ENCODE results near the gene GSG1L2.
"Not testable (repeated sequence)": the region's sequence is repeated elsewhere in the genome, so short reads cannot be mapped to it uniquely, and the experiment has no call there.

GSG1L2 gene

DNA sequence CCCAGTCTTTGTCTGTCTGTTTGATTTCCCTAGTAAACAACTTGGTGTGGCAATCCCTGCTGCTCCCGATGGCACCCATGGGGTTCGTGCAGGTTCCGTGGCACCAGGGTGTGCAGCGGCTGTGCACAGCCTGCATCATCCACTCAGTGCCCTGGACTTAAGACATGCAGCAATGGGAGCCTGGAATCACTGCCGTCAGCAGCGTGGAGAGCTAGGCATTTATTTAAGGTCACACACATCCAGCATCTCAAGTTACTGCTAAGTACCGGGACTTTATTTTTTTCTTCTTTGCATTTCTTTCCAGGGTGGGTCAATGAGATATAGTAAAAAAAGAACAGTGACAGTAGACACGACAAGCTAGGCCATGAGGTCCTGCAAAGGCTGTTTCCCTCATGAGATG is 33.3 kb downstream of the GSG1L2 start:
- CTCF ChIA-PET, result no interaction called here
- no peak overlapping the region for H3K27ac Mint-ChIP-seq

DNA sequence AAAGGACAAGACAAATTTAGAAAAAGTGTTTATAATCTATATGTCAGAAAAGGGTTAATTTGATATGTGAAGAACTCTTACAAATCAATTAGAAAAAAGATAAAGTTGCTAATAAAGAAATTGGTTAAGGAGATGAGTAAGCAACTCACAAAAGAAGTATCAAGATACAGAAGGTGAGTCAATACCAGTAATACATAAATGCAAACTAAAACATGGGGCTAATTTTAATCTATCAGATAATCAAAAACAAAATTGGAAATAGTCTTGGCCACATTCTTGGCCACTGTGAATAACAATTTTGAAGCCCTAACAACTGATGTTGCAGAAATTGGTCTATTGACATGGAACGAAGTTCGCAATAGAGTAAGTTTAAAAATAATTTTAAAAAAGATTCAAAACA is 37.3 kb downstream of the GSG1L2 start:
- no peak for DNase-seq
- Mint-ChIP-seq H3K27me3 (peaks cover 7% of the 10 kb centered on the region), H3K9me3 (no peaks in the 10 kb centered on the region), H3K4me1 (no peaks in the 10 kb centered on the region), H3K4me3 (no peak overlapping the region), H3K27ac (no peak overlapping the region), H3K36me3 (no peaks in the 10 kb centered on the region)
- CTCF ChIA-PET, result no interaction called here

More for the DNA sequence above, 33.3 kb downstream of the GSG1L2 start:
- Mint-ChIP-seq H3K36me3 (no peaks in the 10 kb centered on the region), H3K4me1 (no peaks in the 10 kb centered on the region), H3K27me3 (peaks cover 7% of the 10 kb centered on the region), H3K4me3 (no peak overlapping the region), H3K9me3 (no peaks in the 10 kb centered on the region)
- no peak for DNase-seq

DNA sequence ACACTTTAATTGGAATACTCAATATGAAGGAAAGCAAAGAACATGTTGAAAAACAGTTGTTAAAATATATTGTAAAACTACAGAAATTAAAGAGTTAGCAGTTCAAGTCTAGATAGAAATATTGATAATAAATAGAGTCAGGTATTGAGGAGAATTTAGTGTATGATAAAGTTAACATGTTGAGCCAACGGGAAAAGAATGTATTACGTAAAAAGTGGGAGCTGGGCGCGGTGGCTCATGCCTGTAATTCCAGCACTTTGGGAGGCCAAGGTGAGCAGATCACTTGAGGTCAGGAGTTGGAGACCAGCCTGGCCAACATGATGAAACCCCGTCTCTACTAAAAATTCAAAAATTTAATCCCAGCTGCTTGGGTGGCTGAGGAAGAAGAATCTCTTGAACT is 38.4 kb downstream of the GSG1L2 start:
- H3K9me3 Mint-ChIP-seq, H3K4me3 Mint-ChIP-seq, H3K27me3 Mint-ChIP-seq, DNase-seq, CTCF ChIA-PET, H3K27ac Mint-ChIP-seq, H3K4me1 Mint-ChIP-seq, H3K36me3 Mint-ChIP-seq: not testable (repeated sequence)

DNA sequence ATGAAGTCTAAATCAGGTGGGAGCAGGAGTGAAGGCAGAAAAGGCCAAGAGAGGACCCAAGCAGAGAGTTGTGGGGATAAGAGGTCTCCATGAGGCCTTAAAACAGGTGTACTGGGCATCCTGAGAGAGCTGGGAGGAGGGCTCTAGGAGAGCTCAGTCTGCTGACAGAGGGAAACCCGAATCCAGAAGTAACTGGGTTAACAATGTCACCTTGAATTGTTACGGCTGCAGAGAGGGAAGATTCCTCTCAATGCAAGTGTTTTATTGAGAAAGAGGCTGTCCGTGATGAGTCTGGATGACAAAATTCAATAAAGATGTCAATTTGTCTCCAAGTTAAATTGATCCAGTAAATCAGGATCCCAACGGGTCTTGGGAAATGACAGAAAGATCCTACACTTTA is 38.8 kb downstream of the GSG1L2 start:
- no peak overlapping the region for H3K27ac Mint-ChIP-seq
- no peaks in the 10 kb centered on the region for H3K36me3 Mint-ChIP-seq
- no peaks in the 10 kb centered on the region for H3K9me3 Mint-ChIP-seq
- no peak overlapping the region for H3K4me3 Mint-ChIP-seq
- peaks cover 7% of the 10 kb centered on the region for H3K27me3 Mint-ChIP-seq
- CTCF ChIA-PET, result no interaction called here
- H3K4me1 Mint-ChIP-seq, result no peaks in the 10 kb centered on the region
- DNase-seq, result no peak

DNA sequence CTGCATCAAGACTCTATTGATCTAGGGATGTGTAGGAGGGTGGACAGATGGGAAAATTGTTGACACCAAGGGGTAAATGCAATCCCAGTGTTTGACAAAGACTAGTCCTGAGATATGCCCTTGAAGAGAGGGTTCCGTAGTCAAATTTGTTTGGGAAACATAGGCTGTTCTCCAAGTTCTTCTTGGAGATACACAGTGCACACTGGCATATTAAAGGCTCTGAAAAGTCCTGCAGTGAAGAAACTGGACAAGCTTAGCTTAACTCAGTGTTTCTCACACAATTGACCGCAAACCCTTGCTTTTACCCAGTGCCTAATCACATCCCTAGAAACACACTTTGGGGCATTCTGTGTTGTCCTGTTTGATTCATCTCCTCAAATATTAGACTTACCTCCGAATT is 41.3 kb downstream of the GSG1L2 start:
- CTCF ChIA-PET, result no interaction called here
- Mint-ChIP-seq H3K9me3 (no peaks in the 10 kb centered on the region), H3K27me3 (peaks cover 5% of the 10 kb centered on the region), H3K4me1 (no peaks in the 10 kb centered on the region), H3K4me3 (no peak overlapping the region), H3K36me3 (no peaks in the 10 kb centered on the region), H3K27ac (no peak overlapping the region)
- DNase-seq, result no peak

DNA sequence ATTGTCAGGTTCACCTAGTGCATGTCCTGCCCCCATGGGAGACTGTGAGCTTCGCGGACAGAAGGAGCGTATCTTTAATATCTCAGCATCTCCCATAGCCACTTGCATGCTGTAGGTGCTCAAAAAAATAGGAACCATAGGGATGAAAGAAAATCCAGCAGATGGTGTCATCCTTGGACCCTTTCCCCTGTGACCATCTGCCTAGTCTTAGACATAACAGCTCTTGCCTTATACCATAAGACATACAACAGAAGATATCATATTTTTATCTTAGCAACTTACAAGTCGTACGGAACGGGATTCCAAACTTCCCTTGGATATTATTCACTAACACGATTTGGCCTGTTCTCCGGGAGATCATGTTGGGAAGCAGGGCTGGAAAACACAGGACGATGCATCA is 45.0 kb downstream of the GSG1L2 start:
- Mint-ChIP-seq H3K4me1 (no peaks in the 10 kb centered on the region), H3K27ac (no peak overlapping the region), H3K36me3 (no peaks in the 10 kb centered on the region), H3K27me3 (no peaks in the 10 kb centered on the region), H3K9me3 (no peaks in the 10 kb centered on the region), H3K4me3 (no peak overlapping the region)
- CTCF ChIA-PET, result no interaction called here
- DNase-seq, result no peak

DNA sequence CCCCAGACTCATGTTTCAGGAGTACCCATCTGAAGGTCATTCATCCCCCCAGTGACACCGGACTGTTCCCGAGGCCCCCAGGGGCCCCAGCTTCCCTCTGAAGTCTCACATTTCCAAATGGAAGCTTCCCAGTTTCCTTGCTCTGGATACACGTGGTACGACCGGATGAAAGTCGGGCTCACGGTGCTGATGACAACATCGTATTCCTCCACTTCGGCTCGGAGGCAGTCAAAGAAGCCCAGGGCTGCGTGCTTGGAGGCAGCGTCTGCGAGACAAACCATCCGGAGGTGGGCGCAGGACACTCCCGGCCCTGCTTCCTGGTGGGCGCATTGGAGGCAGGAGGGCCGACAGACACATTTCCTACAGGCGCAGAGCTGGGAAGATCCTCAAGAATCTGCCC is 49.2 kb downstream of the GSG1L2 start:
- Mint-ChIP-seq H3K4me1 (no peaks in the 10 kb centered on the region), H3K27ac (no peak overlapping the region), H3K9me3 (no peaks in the 10 kb centered on the region), H3K36me3 (no peaks in the 10 kb centered on the region), H3K4me3 (no peak overlapping the region), H3K27me3 (no peaks in the 10 kb centered on the region)
- CTCF ChIA-PET, result no interaction called here
- no peak for DNase-seq

DNA sequence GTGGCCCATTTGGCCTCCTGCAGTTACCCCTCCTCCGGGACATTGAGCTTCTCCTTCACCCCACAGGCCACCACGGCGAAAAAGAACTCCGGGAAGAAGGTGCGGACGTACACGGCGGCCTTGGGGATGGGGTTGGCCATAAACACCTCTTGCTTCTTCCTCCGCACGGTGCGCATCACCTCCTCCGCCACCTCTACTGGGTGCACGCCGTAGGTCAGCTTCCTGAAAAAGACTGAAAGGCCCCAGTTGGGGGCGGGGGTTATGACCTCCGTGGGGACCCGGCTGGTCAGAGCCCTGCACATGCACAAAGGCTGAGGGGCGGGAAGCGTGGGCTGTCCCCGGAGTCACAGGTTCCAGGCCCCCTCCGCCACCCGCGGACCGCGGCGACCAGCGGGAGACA is 50.4 kb downstream of the GSG1L2 start:
- Mint-ChIP-seq H3K4me3 (no peak overlapping the region), H3K4me1 (no peaks in the 10 kb centered on the region), H3K36me3 (no peaks in the 10 kb centered on the region), H3K27me3 (peaks cover 1% of the 10 kb centered on the region), H3K9me3 (no peaks in the 10 kb centered on the region), H3K27ac (no peak overlapping the region)
- CTCF ChIA-PET, result no interaction called here
- DNase-seq, result no peak

DNA sequence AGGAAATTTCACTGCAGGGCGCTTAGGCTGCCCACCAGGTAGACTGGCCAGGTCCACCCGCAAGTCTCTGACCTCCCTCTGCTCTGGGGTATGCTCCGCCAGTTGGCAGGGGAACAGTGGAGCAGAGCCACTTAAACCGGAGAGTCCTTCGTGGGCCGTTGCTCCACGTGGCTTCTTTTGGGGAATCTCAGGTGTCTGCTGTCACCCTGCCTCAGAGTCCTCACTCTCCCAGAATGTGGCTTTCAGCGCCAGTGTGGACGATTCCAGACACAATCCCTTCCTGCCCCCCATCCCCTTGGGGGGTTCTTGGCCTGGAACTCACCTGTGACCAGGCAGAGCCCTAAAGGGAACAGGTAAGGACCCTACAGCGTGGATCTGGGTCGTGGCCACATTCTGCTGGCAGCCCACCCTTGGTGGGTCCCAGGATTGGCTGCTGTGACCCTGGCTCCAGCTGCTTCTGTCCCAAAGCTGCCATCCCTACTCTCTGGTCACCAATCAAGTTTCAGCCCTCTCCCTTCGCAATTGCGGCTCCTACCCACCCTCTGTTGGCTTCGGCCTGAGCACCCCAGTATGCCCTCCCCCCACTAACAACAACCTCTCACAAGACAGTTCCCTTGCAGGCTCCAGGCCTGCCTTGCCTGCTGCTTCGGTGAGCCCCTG is 52.7 kb downstream of the GSG1L2 start:
- DNase-seq, result no peak
- H3K4me1 Mint-ChIP-seq, result no peaks in the 10 kb centered on the region
- no peak overlapping the region for H3K27ac Mint-ChIP-seq
- CTCF ChIA-PET, result interaction anchor here (0.6 to 1.3 kb wide), 2 partner anchors 41 to 43 kb away, joined by 3 read pairs; no protein-coding TSS in a partner anchor
- H3K36me3 Mint-ChIP-seq, result no peaks in the 10 kb centered on the region
- peaks cover 6% of the 10 kb centered on the region for H3K27me3 Mint-ChIP-seq
- H3K9me3 Mint-ChIP-seq, result no peaks in the 10 kb centered on the region
- H3K4me3 Mint-ChIP-seq, result no peak overlapping the region

DNA sequence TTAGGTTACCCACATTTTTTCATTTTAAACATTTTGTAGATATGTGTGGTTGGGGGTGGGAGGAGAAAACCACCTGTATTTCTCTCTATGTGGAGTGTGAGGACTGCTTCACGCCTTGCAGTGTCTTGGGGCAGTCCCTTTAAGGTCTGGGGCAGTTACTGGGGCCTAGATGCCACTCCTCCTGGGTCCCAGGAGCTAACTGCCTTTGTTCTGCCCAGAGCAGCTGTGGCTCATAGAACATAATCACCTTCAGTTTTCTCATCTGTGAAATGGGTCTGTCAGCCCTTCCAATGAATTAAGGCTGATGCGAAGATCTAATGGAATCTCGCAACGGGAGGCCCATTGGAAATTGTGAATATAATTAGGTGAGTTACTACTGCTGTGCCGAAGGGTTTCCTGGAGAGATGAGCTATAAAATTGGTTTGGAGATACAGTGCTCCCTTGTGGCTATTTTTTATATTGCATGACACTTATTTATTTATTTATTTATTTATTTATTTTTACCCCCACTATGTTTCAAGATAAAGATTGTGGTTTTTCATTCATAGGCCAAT is 53.4 kb downstream of the GSG1L2 start:
- CTCF ChIA-PET, result interaction anchor here (0.6 to 1.3 kb wide), 2 partner anchors 40 to 42 kb away, joined by 3 read pairs; no protein-coding TSS in a partner anchor
- Mint-ChIP-seq H3K4me1 (no peaks in the 10 kb centered on the region), H3K27me3 (peaks cover 6% of the 10 kb centered on the region), H3K4me3 (no peak overlapping the region), H3K27ac (no peak overlapping the region), H3K9me3 (no peaks in the 10 kb centered on the region), H3K36me3 (no peaks in the 10 kb centered on the region)
- DNase-seq, result no peak

DNA sequence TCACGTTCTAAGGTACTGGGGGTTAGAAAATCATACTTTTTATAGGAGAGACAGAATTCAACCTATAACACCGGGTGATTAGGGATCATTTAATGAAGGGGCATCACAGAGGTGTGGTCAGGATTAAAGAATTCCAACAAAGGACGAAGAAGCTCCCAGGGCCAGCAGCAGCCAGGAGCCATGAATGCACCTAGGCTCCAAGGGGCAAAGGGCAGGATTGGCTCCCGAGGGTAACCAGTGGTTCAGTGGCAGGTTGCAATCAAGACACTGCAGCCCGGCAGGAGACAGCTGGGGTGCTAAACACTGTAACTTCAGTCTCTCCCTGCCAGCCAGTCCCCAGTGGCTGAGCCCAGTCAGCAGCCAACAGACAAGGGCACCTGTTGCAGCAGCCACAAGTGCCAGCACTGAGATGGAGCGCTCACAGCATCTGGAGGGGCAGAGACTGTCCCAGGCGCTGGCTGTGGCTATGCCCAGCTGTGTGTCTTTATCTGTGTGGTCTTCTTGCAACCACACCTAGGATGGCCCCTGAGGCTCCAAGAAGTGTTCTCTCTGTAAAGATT is 54.4 kb downstream of the GSG1L2 start:
- no peaks in the 10 kb centered on the region for H3K4me1 Mint-ChIP-seq
- no peak overlapping the region for H3K27ac Mint-ChIP-seq
- CTCF ChIA-PET, result no interaction called here
- no peak overlapping the region for H3K4me3 Mint-ChIP-seq
- H3K36me3 Mint-ChIP-seq, result no peaks in the 10 kb centered on the region
- DNase-seq, result no peak
- no peaks in the 10 kb centered on the region for H3K9me3 Mint-ChIP-seq
- H3K27me3 Mint-ChIP-seq, result peaks cover 6% of the 10 kb centered on the region

DNA sequence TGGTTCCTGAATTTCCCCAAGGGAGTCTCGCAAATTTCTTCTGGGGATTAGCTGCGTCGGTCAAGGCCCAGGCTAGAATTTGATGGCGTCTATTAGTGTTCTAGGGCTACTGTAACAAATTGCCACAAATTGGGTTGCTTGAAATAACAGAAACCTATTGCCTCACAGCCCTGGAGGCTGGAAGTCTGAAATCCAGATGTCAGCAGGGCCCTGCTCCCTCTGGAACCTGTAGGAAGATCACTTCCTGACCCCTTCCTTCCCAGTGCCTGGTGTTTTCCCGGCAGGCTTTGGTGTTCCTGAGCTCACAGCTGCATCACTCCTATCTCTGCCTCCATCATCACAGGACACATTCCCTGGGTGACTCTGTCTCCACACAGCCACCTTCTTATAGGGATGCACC is 54.9 kb downstream of the GSG1L2 start:
- Mint-ChIP-seq H3K36me3 (no peaks in the 10 kb centered on the region), H3K27me3 (peaks cover 6% of the 10 kb centered on the region), H3K9me3 (no peaks in the 10 kb centered on the region), H3K27ac (no peak overlapping the region), H3K4me3 (no peak overlapping the region), H3K4me1 (no peaks in the 10 kb centered on the region)
- CTCF ChIA-PET, result no interaction called here
- DNase-seq, result no peak

DNA sequence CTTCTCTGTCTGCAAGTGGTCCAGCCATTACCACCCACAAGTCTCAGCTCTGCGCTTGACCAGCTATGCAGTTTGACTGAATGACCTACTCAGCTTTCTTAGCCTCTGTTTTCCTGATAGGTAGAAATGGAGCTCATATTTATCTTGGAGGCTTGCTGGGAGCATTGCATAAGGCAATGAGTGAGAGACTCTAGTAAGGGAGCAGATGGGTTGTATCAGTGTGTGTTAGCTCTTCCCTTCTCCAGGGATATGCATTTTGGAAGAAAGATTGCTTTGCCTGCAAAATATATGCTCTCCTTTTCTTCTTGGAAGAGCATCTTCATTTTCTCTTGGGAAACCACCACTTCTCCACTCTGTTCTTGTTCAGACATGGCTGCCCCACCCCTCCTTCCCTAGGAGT is 56.6 kb downstream of the GSG1L2 start:
- Mint-ChIP-seq H3K9me3 (no peaks in the 10 kb centered on the region), H3K27me3 (peaks cover 6% of the 10 kb centered on the region), H3K27ac (no peak overlapping the region), H3K36me3 (no peaks in the 10 kb centered on the region), H3K4me1 (no peaks in the 10 kb centered on the region), H3K4me3 (no peak overlapping the region)
- DNase-seq, result no peak
- CTCF ChIA-PET, result interaction anchor here (0.9 kb wide), 1 partner anchor 188 kb away, joined by 3 read pairs; no protein-coding TSS in a partner anchor

DNA sequence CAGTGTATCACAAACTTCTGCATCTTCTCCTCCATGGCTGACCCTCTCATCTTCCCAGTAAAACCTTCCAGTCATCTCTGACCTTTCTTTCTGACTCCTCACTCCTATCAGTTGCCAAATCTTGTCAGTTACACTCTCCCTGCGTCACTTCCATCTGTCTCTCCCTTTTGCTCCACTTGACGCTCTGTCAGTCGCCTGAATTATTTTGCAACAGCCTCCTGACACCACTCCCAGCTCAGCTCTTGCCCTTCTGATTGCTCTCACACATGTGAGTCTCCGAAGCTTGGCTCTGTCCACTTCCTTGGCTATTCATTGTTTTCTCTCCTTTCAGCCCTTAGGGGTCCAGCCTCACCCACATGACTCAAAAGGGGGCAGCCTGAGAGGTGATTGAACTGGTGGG is 58.2 kb downstream of the GSG1L2 start:
- no peaks in the 10 kb centered on the region for H3K9me3 Mint-ChIP-seq
- H3K27me3 Mint-ChIP-seq, result peaks cover 6% of the 10 kb centered on the region
- CTCF ChIA-PET, result no interaction called here
- H3K4me1 Mint-ChIP-seq, result no peaks in the 10 kb centered on the region
- H3K36me3 Mint-ChIP-seq, result no peaks in the 10 kb centered on the region
- no peak for DNase-seq
- H3K27ac Mint-ChIP-seq, result no peak overlapping the region
- H3K4me3 Mint-ChIP-seq, result no peak overlapping the region

DNA sequence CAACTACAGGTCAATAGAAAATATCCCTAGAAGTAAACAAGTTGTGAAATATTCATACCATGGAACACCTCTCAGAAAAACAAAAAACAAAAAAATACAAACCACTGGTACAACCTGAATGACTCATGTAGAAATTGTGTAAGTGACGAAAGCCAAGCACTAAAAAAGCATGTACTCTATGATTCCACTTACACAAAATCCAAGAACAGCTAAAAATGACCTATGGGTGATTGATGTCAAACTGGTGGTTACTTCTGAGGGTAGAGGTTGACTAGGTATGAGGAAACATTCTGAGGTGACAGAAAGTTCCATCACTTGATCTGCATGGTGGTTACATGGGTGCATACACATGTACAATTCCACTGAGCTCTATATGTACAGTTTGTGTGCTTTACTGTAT is 61.6 kb downstream of the GSG1L2 start:
- DNase-seq, result no peak
- Mint-ChIP-seq H3K9me3 (no peaks in the 10 kb centered on the region), H3K4me1 (no peaks in the 10 kb centered on the region), H3K36me3 (no peaks in the 10 kb centered on the region), H3K27ac (no peak overlapping the region), H3K27me3 (no peaks in the 10 kb centered on the region), H3K4me3 (no peak overlapping the region)
- CTCF ChIA-PET, result no interaction called here
